K562 (cell line): ENCODE data around the gene SYMPK. TPM values are rescaled to one million over a fixed set of nuclear protein-coding genes. Genes with fewer than 3 reads are reported as not detected.

Experiments used
- ATAC-seq: fragments of 200-7000 bp; cut with Tn5 transposase; 3 replicates; pipeline ENCODE4 v1.9.1; 2020; ENCODE audit warnings: moderate library complexity
- BruUV-seq: library from RNA; stranded (reverse); fragments of 400-500 nt; replicated peaks from 2 replicates; lab custom pipeline; 2021; lab: Mats Ljungman, UMichigan
- CTCF ChIA-PET: fragments of 300-600 bp; formaldehyde crosslinking; extraction: SDS; loops from one replicate; lab custom pipeline; 2021; ENCODE audit warnings: low intra/inter-chr PET ratio; lab: Yijun Ruan, JAX
- POLR2A ChIA-PET: fragments of 300-600, 350-650 bp; sonication (Branson Sonifier 250); formaldehyde crosslinking; extraction: SDS; loops from one replicate; lab custom pipeline; 2021; ENCODE audit warnings: antibody characterized with exemption, inconsistent platforms; lab: Yijun Ruan, JAX
- DNase-seq, 4 experiments: peaks; one replicate each; pipeline versions ENCODE4 v3.0.0 to v3.0.0-alpha.2; 2011 to 2018; ENCODE audit warnings: low spot score in 3 of 4, mixed read lengths in 3 of 4; ENCODE audit errors: extremely low read depth in 1 of 4
- FAIRE-seq: peaks from 2 replicates; lab custom pipeline; 2011; peaks lifted over from hg19 to GRCh38; lab: Jason Lieb, UNC
- H2AFZ ChIP-seq: 2 replicates; pipeline ENCODE4 v1.6.0; 2011; ENCODE audit warnings: low read depth, low read length, control low read depth, inconsistent platforms
- H3K27ac ChIP-seq: fragments of 200-600 bp; 3 replicates; pipeline ENCODE4 v1.8.0; 2011; ENCODE audit warnings: low read depth, mild to moderate bottlenecking, control low read depth, inconsistent platforms, low read length, moderate library complexity, mixed read lengths; ENCODE audit errors: extremely low read depth
- H3K27me3 ChIP-seq, 2 experiments: fragments of 300-600 bp in 1 of 2; 2 replicates in 1 of 2; 3 replicates in 1 of 2; pipeline versions ENCODE4 v1.6.0 to v1.8.0; 2011; ENCODE audit warnings: inconsistent platforms in 2 of 2, low read length in 2 of 2, mild to moderate bottlenecking in 1 of 2, mixed read lengths in 1 of 2, moderate library complexity in 1 of 2; ENCODE audit not compliant: control insufficient read depth in 2 of 2, insufficient read depth in 2 of 2
- H3K36me3 ChIP-seq: fragments of 300-600 bp; 3 replicates; pipeline ENCODE4 v1.8.0; 2011; ENCODE audit warnings: mild to moderate bottlenecking, low read length, inconsistent platforms; ENCODE audit not compliant: control insufficient read depth, insufficient read depth
- H3K4me1 ChIP-seq, 2 experiments: fragments of 200-600 bp in 1 of 2; replicated peaks in 1 of 2; 2 replicates in 1 of 2; 3 replicates in 1 of 2; pipeline versions ENCODE4 v1.5.1 to v1.8.0; 2011; ENCODE audit warnings: inconsistent platforms in 2 of 2, low read length in 2 of 2, mild to moderate bottlenecking in 1 of 2, mixed read lengths in 1 of 2, moderate library complexity in 1 of 2; ENCODE audit not compliant: control insufficient read depth in 2 of 2, insufficient read depth in 2 of 2
- H3K4me2 ChIP-seq: 2 replicates; pipeline ENCODE4 v1.6.1; 2011; ENCODE audit warnings: low read length, control low read depth, inconsistent platforms, mixed read lengths; ENCODE audit not compliant: insufficient read depth
- H3K4me3 ChIP-seq: fragments of 200-600 bp; sonication (generic), shearing (Covaris generic); 2 replicates; pipeline ENCODE4 v1.5.1; 2016; ENCODE audit warnings: control low read depth, inconsistent platforms
- H3K79me2 ChIP-seq: fragments of 200-600 bp; 3 replicates; pipeline ENCODE4 v1.8.0; 2011; ENCODE audit warnings: low read length, inconsistent platforms; ENCODE audit not compliant: control insufficient read depth, insufficient read depth
- H3K9ac ChIP-seq, 2 experiments: 2 replicates each; pipeline versions ENCODE4 v1.6.0 to v1.6.1; 2011; ENCODE audit warnings: low read depth in 2 of 2, low read length in 2 of 2, control low read depth in 1 of 2, inconsistent platforms in 1 of 2, mild to moderate bottlenecking in 1 of 2, mixed read lengths in 1 of 2; ENCODE audit not compliant: insufficient read depth in 1 of 2
- H3K9me1 ChIP-seq: one replicate; pipeline ENCODE4 v1.6.0; 2011; ENCODE audit warnings: inconsistent platforms, mild to moderate bottlenecking, low read length, moderate library complexity; ENCODE audit not compliant: control insufficient read depth, insufficient read depth
- H3K9me3 ChIP-seq: replicated peaks from 2 replicates; pipeline ENCODE4 v1.5.1; 2011; ENCODE audit warnings: low read depth, low read length, inconsistent platforms; ENCODE audit not compliant: control insufficient read depth, insufficient read depth
- H4K20me1 ChIP-seq: replicated peaks from 2 replicates; pipeline ENCODE4 v1.6.1; 2011; ENCODE audit warnings: low read length, inconsistent platforms, mixed read lengths; ENCODE audit not compliant: control insufficient read depth, insufficient read depth
- CBFA2T2 ChIP-seq: fragments of 450-650 bp; conservative IDR thresholded peaks from 2 replicates; pipeline ENCODE4 v1.6.1; 2017; ENCODE audit warnings: mild to moderate bottlenecking
- CHD2 ChIP-seq: IDR thresholded peaks from 2 replicates; pipeline ENCODE4 v1.6.1; 2011; ENCODE audit warnings: low read depth, low read length
- PHF20 ChIP-seq: fragments of 450-650 bp; IDR thresholded peaks from 2 replicates; pipeline ENCODE4 v1.6.1; 2018; ENCODE audit not compliant: partially characterized antibody
- SREBF1 ChIP-seq: fragments of 150-350 bp; IDR thresholded peaks from 2 replicates; pipeline ENCODE4 v1.6.1; 2014; ENCODE audit warnings: antibody characterized with exemption, low read depth, low read length, borderline replicate concordance
- TFAP4 ChIP-seq: sonication (generic); formaldehyde crosslinking; IDR thresholded peaks from 2 replicates; pipeline ENCODE4 v1.8.0; 2022; ENCODE audit warnings: missing genetic modification reagents, mild to moderate bottlenecking, moderate library complexity, borderline replicate concordance
- ZNF143 ChIP-seq: sonication (generic); formaldehyde crosslinking; IDR thresholded peaks from 2 replicates; pipeline ENCODE4 v1.9.0; 2022; ENCODE audit warnings: mild to moderate bottlenecking, missing genetic modification reagents
- ZNF277 ChIP-seq: fragments of 250-450 bp; sonication (Bioruptor Pico); IDR thresholded peaks from 2 replicates; pipeline ENCODE4 v1.8.0; 2022; ENCODE audit warnings: inconsistent platforms, mild to moderate bottlenecking, moderate library complexity, borderline replicate concordance
- WGBS: fragments of 100-300 bp; shearing (Covaris generic); methylation state at CpG from one replicate; pipeline ENCODE4 v1.1.6; 2016; ENCODE audit warnings: low coverage, mixed read lengths; ENCODE audit not compliant: insufficient coverage; ENCODE audit errors: missing lambda C conversion rate; 5-methylcytosine and 5-hydroxymethylcytosine counted together
- in situ Hi-C: fragments of 300-500 bp; cut with MboI; formaldehyde crosslinking; loops from 4 replicates; pipeline ENCODE4 v1.15.0; 2018; ENCODE audit warnings: inconsistent platforms, mixed read lengths
- intact Hi-C: fragments of 100-400 bp; cut with micrococcal nuclease; formaldehyde crosslinking; loops from 2 replicates; pipeline ENCODE4 v1.14.2; 2022
- polyA plus RNA-seq, 8 experiments: library from polyadenylated mRNA; depleted of rRNA in 4 of 8; stranded (reverse) in 5 of 8; unstranded in 3 of 8; fragments of >200 nt; fragmentation: Nextera tagmentation in 2 of 8; fragmentation: Illumina TruSeq in 1 of 8; extraction: Ambion mirVana in 2 of 8; extraction: Trizol in 1 of 8; gene quantifications; 2 replicates each; pipeline versions ENCODE4 v1.2.1 to v1.2.3, GENCODE V29; 2011 to 2014; ENCODE audit warnings: inconsistent platforms in 1 of 8, missing spikeins in 1 of 8
- total RNA-seq, 7 experiments: library from RNA; depleted of rRNA in 6 of 7; stranded (reverse); fragments of >200 nt in 6 of 7; fragmentation: Illumina TruSeq in 2 of 7; extraction: Trizol in 2 of 7; gene quantifications; 2 replicates each; pipeline versions ENCODE4 v1.2.1 to v1.2.3, GENCODE V29; 2011 to 2021; ENCODE audit warnings: low replicate concordance in 1 of 7

Gene SYMPK
- total and polyA plus RNA-seq, 9 of the 15 experiments (the other 6 are each of a cell fraction or from before 2014, with no cell fraction given) = 0.73 to 95.5 (median 58.4) TPM

GRCh38 chr19:45804959-45805230 is 58.1 kb downstream of the SYMPK start:
- DNase-seq = no peak
- 0 out of 4 replicates have a peak overlapping the region, but pooled peaks of 1 of the 2 experiments have one; percentile 58 for H3K9ac ChIP-seq
- H3K27ac ChIP-seq = no peak overlapping the region
- no peak overlapping the region for H3K4me2 ChIP-seq
- no peak for ATAC-seq
- peaks cover 10 to 31% of the 10 kb centered on the region in 2 experiments; a peak in 4 of 5 replicates for H3K4me1 ChIP-seq
- no peaks in the 10 kb centered on the region for H3K9me3 ChIP-seq
- no peak overlapping the region for H3K4me3 ChIP-seq
- no peaks in the 10 kb centered on the region for H3K27me3 ChIP-seq
- H2AFZ ChIP-seq = no peak overlapping the region
- no peaks in the 10 kb centered on the region for H3K79me2 ChIP-seq
- H3K9me1 ChIP-seq = no peaks in the 10 kb centered on the region
- intact Hi-C loops = no loop called here
- no peaks in the 10 kb centered on the region for H4K20me1 ChIP-seq
- no TSS peak for BruUV-seq
- TF ChIP-seq SREBF1 (no peak), ZNF143 (CRISPR knock-in tag) (no peak), CHD2 (no peak), CBFA2T2 (no peak), PHF20 (no peak), TFAP4 (CRISPR knock-in tag) (0 out of 2 replicates have a peak, but pooled peaks have one; percentile 21), ZNF277 (no peak)
- no peak for FAIRE-seq
- H3K36me3 ChIP-seq = no peaks in the 10 kb centered on the region
- 72% methylated on average over 8 of the region's 8 CpGs for WGBS
- ChIA-PET POLR2A (interaction anchor here (2.0 kb wide), 1 partner anchor 12 kb away, joined by 6 read pairs; the partner anchor contains the start of gene DMWD), CTCF (no interaction called here)
- in situ Hi-C loops = loop anchor here (10.0 kb wide), 1 partner anchor 200 kb away; no protein-coding TSS in a partner anchor
